Uterus (tissue), 2 donors: ENCODE data around the gene DNAJC18.

Experiments used
- CTCF ChIP-seq, 4 experiments: fragments of 200-600 bp in 2 of 4; fragments of 450-650 bp in 2 of 4; sonication (generic) in 2 of 4; IDR thresholded peaks; one replicate each; pipeline ENCODE4 v1.5.1; 2016 to 2019; ENCODE audit warnings: antibody characterized with exemption in 4 of 4, mild to moderate bottlenecking in 2 of 4, moderate library complexity in 1 of 4
- POLR2A ChIP-seq, 2 donors: fragments of 450-650 bp; IDR thresholded peaks; one replicate each; pipeline ENCODE4 v1.6.1; 2016; ENCODE audit warnings: antibody characterized with exemption in 2 of 2, mild to moderate bottlenecking in 1 of 2, moderate library complexity in 1 of 2

- TF ChIP-seq POLR2A (IDR thresholded peaks at IDR 0.05): no peak
- TF ChIP-seq CTCF (IDR thresholded peaks at IDR 0.05): no peak
Measured at GRCh38 chr5:139386050-139386438, 53.3 kb downstream of the DNAJC18 start.
